Ishikawa (cell line): ENCODE results near the gene MAST2.

Source experiments
- FOXM1 ChIP-seq: IDR thresholded peaks from 2 replicates; pipeline ENCODE4 v1.6.1; 2012; ENCODE audit warnings: low read depth, borderline replicate concordance
- RAD21 ChIP-seq: IDR thresholded peaks from 2 replicates; pipeline ENCODE4 v1.6.1; 2012; ENCODE audit warnings: low read depth

GRCh38 chr1:45999507-45999906 is 196.1 kb downstream of the MAST2 start:
- TF ChIP-seq RAD21 (no peak), FOXM1 (no peak)
